HCT116 (cell line): ENCODE data around the gene SHROOM3.

ENCODE experiments used
- POLR2A ChIP-seq: IDR thresholded peaks from 2 replicates; pipeline ENCODE4 v1.7.0; 2011; ENCODE audit warnings: borderline replicate concordance; ENCODE audit not compliant: insufficient read depth, insufficient read length; ENCODE audit errors: extremely low read depth
- TF ChIP-seq, protein P1 (sequence below), 3 experiments: fragments of 200-600 bp in 1 of 3; sonication (generic) in 1 of 3; IDR thresholded peaks in 2 of 3; conservative IDR thresholded peaks in 1 of 3; 2 replicates each; pipeline ENCODE4 v1.5.1; 2012 to 2017; ENCODE audit warnings: low read depth in 2 of 3, low read length in 2 of 3, antibody characterized with exemption in 1 of 3, borderline replicate concordance in 1 of 3, control low read depth in 1 of 3, mild to moderate bottlenecking in 1 of 3, mixed read lengths in 1 of 3, mixed run types in 1 of 3, moderate library complexity in 1 of 3; ENCODE audit not compliant: insufficient read depth in 1 of 3

DNA sequence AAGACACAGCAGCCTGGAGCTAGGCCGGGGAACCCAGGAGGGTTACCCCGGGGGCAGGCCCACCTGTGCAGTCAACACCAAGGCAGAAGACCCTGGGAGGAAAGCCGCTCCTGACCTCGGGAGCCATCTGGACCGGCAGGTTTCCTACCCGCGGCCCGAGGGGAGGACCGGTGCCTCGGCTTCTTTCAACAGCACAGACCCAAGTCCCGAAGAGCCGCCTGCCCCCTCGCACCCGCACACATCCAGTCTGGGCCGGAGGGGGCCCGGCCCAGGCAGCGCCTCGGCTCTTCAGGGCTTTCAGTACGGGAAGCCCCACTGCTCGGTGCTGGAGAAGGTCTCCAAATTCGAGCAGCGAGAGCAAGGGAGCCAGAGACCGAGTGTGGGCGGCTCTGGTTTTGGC is 305.2 kb downstream of the SHROOM3 start:
- TF ChIP-seq, protein P1, sequence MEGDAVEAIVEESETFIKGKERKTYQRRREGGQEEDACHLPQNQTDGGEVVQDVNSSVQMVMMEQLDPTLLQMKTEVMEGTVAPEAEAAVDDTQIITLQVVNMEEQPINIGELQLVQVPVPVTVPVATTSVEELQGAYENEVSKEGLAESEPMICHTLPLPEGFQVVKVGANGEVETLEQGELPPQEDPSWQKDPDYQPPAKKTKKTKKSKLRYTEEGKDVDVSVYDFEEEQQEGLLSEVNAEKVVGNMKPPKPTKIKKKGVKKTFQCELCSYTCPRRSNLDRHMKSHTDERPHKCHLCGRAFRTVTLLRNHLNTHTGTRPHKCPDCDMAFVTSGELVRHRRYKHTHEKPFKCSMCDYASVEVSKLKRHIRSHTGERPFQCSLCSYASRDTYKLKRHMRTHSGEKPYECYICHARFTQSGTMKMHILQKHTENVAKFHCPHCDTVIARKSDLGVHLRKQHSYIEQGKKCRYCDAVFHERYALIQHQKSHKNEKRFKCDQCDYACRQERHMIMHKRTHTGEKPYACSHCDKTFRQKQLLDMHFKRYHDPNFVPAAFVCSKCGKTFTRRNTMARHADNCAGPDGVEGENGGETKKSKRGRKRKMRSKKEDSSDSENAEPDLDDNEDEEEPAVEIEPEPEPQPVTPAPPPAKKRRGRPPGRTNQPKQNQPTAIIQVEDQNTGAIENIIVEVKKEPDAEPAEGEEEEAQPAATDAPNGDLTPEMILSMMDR (IDR thresholded peaks at IDR 0.05 in 2 of 3, conservative IDR thresholded peaks at IDR 0.05 in 1 of 3; ENCODE audit: borderline replicate concordance in 1 of 3, insufficient read depth in 1 of 3, low read depth in 2 of 3, low read length in 2 of 3): no peak
- TF ChIP-seq POLR2A: no peak
